CD14-positive monocyte (primary cell): Measurements from ENCODE around the gene NTN5. TPM values are rescaled to one million over a fixed set of nuclear protein-coding genes. Genes with fewer than 3 reads are reported as not detected.

Source experiments
- DNase-seq, 3 donors: peaks; one replicate each; pipeline ENCODE4 v3.0.0-alpha.2; 2011 to 2022
- H2AFZ ChIP-seq: 2 replicates; pipeline ENCODE4 v1.6.0; 2012; ENCODE audit warnings: mild to moderate bottlenecking, low read depth, low read length, inconsistent platforms; ENCODE audit not compliant: insufficient read depth, poor library complexity, severe bottlenecking
- H3K27ac ChIP-seq, 2 donors: 1 replicate in 1 of 2; 2 replicates in 1 of 2; pipeline ENCODE4 v1.5.1; 2012 to 2013; ENCODE audit warnings: low read length in 2 of 2, control low read depth in 1 of 2, inconsistent platforms in 1 of 2, low read depth in 1 of 2, mild to moderate bottlenecking in 1 of 2
- H3K27me3 ChIP-seq, 2 donors: one replicate each; pipeline versions ENCODE4 v1.6.0 to v1.6.1; 2011 to 2013; ENCODE audit warnings: low read length in 2 of 2; ENCODE audit not compliant: control insufficient read depth in 2 of 2, insufficient read depth in 2 of 2
- H3K36me3 ChIP-seq, 2 donors: replicated peaks in 1 of 2; 1 replicate in 1 of 2; 2 replicates in 1 of 2; pipeline versions ENCODE4 v1.5.1 to v1.6.1; 2012 to 2013; ENCODE audit warnings: low read length in 2 of 2, control low read depth in 1 of 2, inconsistent platforms in 1 of 2, mild to moderate bottlenecking in 1 of 2; ENCODE audit not compliant: insufficient read depth in 2 of 2, control insufficient read depth in 1 of 2
- H3K4me1 ChIP-seq, 2 donors: 1 replicate in 1 of 2; 2 replicates in 1 of 2; pipeline versions ENCODE4 v1.5.1 to v1.6.1; 2012 to 2013; ENCODE audit warnings: low read length in 2 of 2, control low read depth in 1 of 2, inconsistent platforms in 1 of 2, mild to moderate bottlenecking in 1 of 2, moderate library complexity in 1 of 2; ENCODE audit not compliant: insufficient read depth in 2 of 2, control insufficient read depth in 1 of 2
- H3K4me2 ChIP-seq: replicated peaks from 2 replicates; pipeline ENCODE3; 2012; ENCODE audit warnings: low read length, moderate library complexity, mild to moderate bottlenecking; ENCODE audit not compliant: poor library complexity, severe bottlenecking; ENCODE audit errors: extremely low read depth
- H3K4me3 ChIP-seq, 3 experiments: fragments of 200-600 bp in 1 of 3; sonication (generic) in 1 of 3; replicated peaks in 1 of 3; 1 replicate in 2 of 3; 2 replicates in 1 of 3; pipeline ENCODE4 v1.5.1; 2011 to 2013; ENCODE audit warnings: low read length in 3 of 3, mild to moderate bottlenecking in 3 of 3, control low read depth in 2 of 3, low read depth in 2 of 3, inconsistent platforms in 1 of 3, moderate library complexity in 1 of 3
- H3K79me2 ChIP-seq: 2 replicates; pipeline ENCODE4 v1.6.0; 2012; ENCODE audit warnings: mild to moderate bottlenecking, control low read depth, inconsistent platforms, low read length, moderate library complexity; ENCODE audit not compliant: insufficient read depth
- H3K9ac ChIP-seq: 2 replicates; pipeline ENCODE4 v1.6.0; 2017; ENCODE audit warnings: low read length, mild to moderate bottlenecking; ENCODE audit not compliant: insufficient read depth, poor library complexity, severe bottlenecking
- H3K9me3 ChIP-seq, 2 donors: replicated peaks in 1 of 2; 1 replicate in 1 of 2; 2 replicates in 1 of 2; pipeline versions ENCODE4 v1.5.1 to v1.6.1; 2012 to 2013; ENCODE audit warnings: low read length in 2 of 2, control low read depth in 1 of 2; ENCODE audit not compliant: control insufficient read depth in 1 of 2, insufficient read depth in 1 of 2
- H4K20me1 ChIP-seq: 2 replicates; pipeline ENCODE4 v1.6.0; 2012; ENCODE audit warnings: mild to moderate bottlenecking, low read length, control low read depth, moderate library complexity; ENCODE audit not compliant: insufficient read depth
- H3K27ac Mint-ChIP-seq, 7 donors: one replicate each; pipeline ENCODE4 v1.8.0; 2020; ENCODE audit warnings: mild to moderate bottlenecking in 7 of 7, mixed read lengths in 7 of 7, moderate library complexity in 6 of 7, inconsistent platforms in 2 of 7
- H3K27me3 Mint-ChIP-seq, 3 donors: one replicate each; pipeline ENCODE4 v1.8.0; 2021 to 2022; ENCODE audit warnings: low read depth in 3 of 3, mild to moderate bottlenecking in 3 of 3, mixed read lengths in 3 of 3, moderate library complexity in 3 of 3, inconsistent platforms in 1 of 3
- H3K36me3 Mint-ChIP-seq, 2 donors: one replicate each; pipeline ENCODE4 v1.8.0; 2020; ENCODE audit warnings: mixed read lengths in 2 of 2, inconsistent platforms in 1 of 2, mild to moderate bottlenecking in 1 of 2
- H3K4me1 Mint-ChIP-seq: one replicate; pipeline ENCODE4 v1.8.0; 2020; ENCODE audit warnings: mild to moderate bottlenecking, mixed read lengths
- H3K4me3 Mint-ChIP-seq, 2 donors: one replicate each; pipeline ENCODE4 v1.8.0; 2020; ENCODE audit warnings: mild to moderate bottlenecking in 2 of 2, mixed read lengths in 2 of 2, moderate library complexity in 1 of 2
- H3K9me3 Mint-ChIP-seq, 7 donors: one replicate each; pipeline ENCODE4 v1.8.0; 2020 to 2022; ENCODE audit warnings: mixed read lengths in 7 of 7, mild to moderate bottlenecking in 6 of 7, moderate library complexity in 6 of 7, inconsistent platforms in 2 of 7
- CTCF ChIP-seq: fragments of 200-600 bp; IDR thresholded peaks from one replicate; pipeline ENCODE4 v1.8.0; 2022; ENCODE audit warnings: antibody characterized with exemption, mild to moderate bottlenecking
- WGBS: methylation state at CpG from one replicate; pipeline ENCODE4 v1.1.5; 2013; ENCODE audit warnings: missing lambda C conversion rate; ENCODE audit not compliant: insufficient coverage; 5-methylcytosine and 5-hydroxymethylcytosine counted together
- intact Hi-C, 2 donors: fragments of 100-400 bp; cut with micrococcal nuclease; formaldehyde crosslinking; loops; one replicate each; pipeline versions ENCODE4 v1.15.0 to v1.15.1; 2023
- polyA plus RNA-seq, 3 donors: library from polyadenylated mRNA; depleted of rRNA in 1 of 3; unstranded in 2 of 3; stranded (reverse) in 1 of 3; fragments of 300-500 nt in 2 of 3; fragments of >200 nt in 1 of 3; fragmentation: Illumina TruSeq in 2 of 3; gene quantifications; 1 replicate in 2 of 3; 2 replicates in 1 of 3; pipeline ENCODE4 v1.2.3, GENCODE V29; 2012 to 2021

Gene NTN5
- polyA plus RNA-seq, 3 donors, result 0.44 TPM; not detected in 2

- H3K27ac Mint-ChIP-seq, result peak overlapping the region in 1 of 7 donors; percentile 73
- H3K79me2 ChIP-seq, result no peaks in the 10 kb centered on the region
- H3K27me3 Mint-ChIP-seq, result peaks cover 7 to 8% (median 7%) of the 10 kb centered on the region in 3 donors
- WGBS, result 48% methylated on average over 11 of the region's 11 CpGs
- no peak overlapping the region for H2AFZ ChIP-seq
- H3K4me2 ChIP-seq, result no peak overlapping the region
- no peaks in the 10 kb centered on the region for H3K36me3 Mint-ChIP-seq
- intact Hi-C loops, result no loop called here
- no peak for DNase-seq
- H3K36me3 ChIP-seq, result no peaks in the 10 kb centered on the region
- no peak overlapping the region for H3K9ac ChIP-seq
- no peaks in the 10 kb centered on the region for H3K27me3 ChIP-seq
- H3K4me3 Mint-ChIP-seq, result no peak overlapping the region
- H3K9me3 Mint-ChIP-seq, result peaks cover 0 to 3% (median 0%) of the 10 kb centered on the region in 7 donors
- H4K20me1 ChIP-seq, result no peaks in the 10 kb centered on the region
- H3K4me1 Mint-ChIP-seq, result peaks cover 17% of the 10 kb centered on the region
- no peaks in the 10 kb centered on the region for H3K9me3 ChIP-seq
- no peak for TF ChIP-seq CTCF
- no peak overlapping the region for H3K4me3 ChIP-seq
- H3K27ac ChIP-seq, result no peak overlapping the region
- H3K4me1 ChIP-seq, result peaks cover 9 to 11% of the 10 kb centered on the region in 2 donors
Measured at GRCh38 chr19:48654299-48655059, 18.3 kb downstream of the NTN5 start.

DNA sequence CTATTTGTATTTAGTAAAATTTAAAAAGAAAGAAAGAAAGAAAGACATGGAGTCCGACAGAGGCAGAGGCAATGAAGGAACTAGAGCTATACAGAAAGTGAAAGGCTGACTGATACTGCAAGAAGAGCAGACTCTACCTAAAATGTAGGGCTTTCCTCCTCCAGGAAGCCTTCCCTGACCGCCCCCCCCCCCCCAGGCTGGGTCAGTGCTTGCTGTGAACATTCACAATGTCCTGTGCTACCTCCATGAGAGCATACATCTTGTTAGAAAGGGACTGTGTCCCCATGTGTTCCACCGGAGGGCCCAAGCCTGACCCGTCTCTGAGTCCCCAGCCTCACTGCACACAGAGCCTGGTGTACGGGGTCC is 21.2 kb downstream of the NTN5 start:
- Histone ChIP-seq H2AFZ (no peak overlapping the region), H3K9ac (no peak overlapping the region), H3K4me3 (no peak overlapping the region), H3K9me3 (no peaks in the 10 kb centered on the region), H3K27me3 (no peaks in the 10 kb centered on the region), H3K4me2 (no peak overlapping the region), H3K4me1 (peaks cover 18 to 28% of the 10 kb centered on the region in 2 donors), H3K36me3 (no peaks in the 10 kb centered on the region), H4K20me1 (no peaks in the 10 kb centered on the region), H3K27ac (no peak overlapping the region), H3K79me2 (no peaks in the 10 kb centered on the region)
- WGBS, result 78% methylated on average over 5 of the region's 5 CpGs
- no peak for TF ChIP-seq CTCF
- H3K9me3 Mint-ChIP-seq, result peaks cover 0 to 3% (median 0%) of the 10 kb centered on the region in 7 donors
- H3K27ac Mint-ChIP-seq, result peak overlapping the region in 3 of 7 donors; percentile 31 to 52 (median 42)
- intact Hi-C loops, result no loop called here
- H3K36me3 Mint-ChIP-seq, result peaks cover 0 to 3% of the 10 kb centered on the region in 2 donors
- no peak overlapping the region for H3K4me3 Mint-ChIP-seq
- H3K27me3 Mint-ChIP-seq, result peaks cover 6 to 17% (median 6%) of the 10 kb centered on the region in 3 donors
- peaks cover 36% of the 10 kb centered on the region for H3K4me1 Mint-ChIP-seq
- no peak for DNase-seq
